GM12872 (cell line): ENCODE measurements around the gene NPHP4.

Experiments
- CTCF ChIP-seq: IDR thresholded peaks from 3 replicates; pipeline ENCODE4 v1.5.1; 2011; ENCODE audit warnings: low read depth, mild to moderate bottlenecking, low read length, moderate library complexity; ENCODE audit not compliant: insufficient read depth

The NPHP4 gene

GRCh38 chr1:5886140-5886483, 106.1 kb downstream of the NPHP4 start:
- TF ChIP-seq CTCF, result no peak

- TF ChIP-seq CTCF, result no peak
Measured at GRCh38 chr1:5885471-5886139, 106.6 kb downstream of the NPHP4 start.

- TF ChIP-seq CTCF, result no peak
Measured at GRCh38 chr1:5884110-5884509, 108.1 kb downstream of the NPHP4 start.

GRCh38 chr1:5883129-5884048, 108.8 kb downstream of the NPHP4 start:
- TF ChIP-seq CTCF, result no peak

GRCh38 chr1:5882367-5883128, 109.7 kb downstream of the NPHP4 start:
- no peak for TF ChIP-seq CTCF

GRCh38 chr1:5881526-5882222, 110.6 kb downstream of the NPHP4 start:
- TF ChIP-seq CTCF, result no peak
